ENCODE data around the gene KLK6. TPM values are rescaled to one million over a fixed set of nuclear protein-coding genes. Genes with fewer than 3 reads are reported as not detected.

The KLK6 gene
- total RNA-seq, 6 experiments from 2014 or later: not detected

DNA sequence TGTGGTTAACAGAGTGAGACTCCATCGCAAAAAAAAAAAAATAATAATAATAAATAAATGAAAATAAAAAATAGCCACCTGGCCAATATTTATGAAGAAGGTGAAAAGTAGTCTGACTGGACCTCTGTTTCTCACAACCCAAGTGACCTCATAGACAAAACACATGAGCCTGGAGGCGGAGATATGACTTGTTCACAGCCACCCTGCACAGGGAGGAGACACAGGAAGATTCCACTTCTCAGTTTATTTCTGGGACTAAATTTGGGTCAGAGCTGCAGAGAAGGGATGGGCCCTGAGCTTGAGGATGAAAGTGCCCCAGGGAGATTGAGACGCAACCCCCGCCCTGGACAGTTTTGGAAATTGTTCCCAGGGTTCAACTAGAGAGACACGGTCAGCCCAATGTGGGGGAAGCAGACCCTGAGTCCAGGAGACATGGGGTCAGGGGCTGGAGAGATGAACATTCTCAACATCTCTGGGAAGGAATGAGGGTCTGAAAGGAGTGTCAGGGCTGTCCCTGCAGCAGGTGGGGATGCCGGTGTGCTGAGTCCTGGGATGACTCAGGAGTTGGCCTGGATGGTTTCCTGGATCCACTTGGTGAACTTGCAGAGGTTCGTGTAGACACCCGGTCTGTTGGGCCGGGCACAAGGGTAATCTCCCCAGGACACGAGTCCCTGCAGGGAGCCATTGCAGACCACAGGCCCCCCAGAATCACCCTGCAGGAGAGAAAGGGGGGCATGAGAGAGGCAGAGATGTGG, 26.1 kb downstream of the KLK6 start:
- DNase-seq: no peak
- 42% methylated on average over 5 of the region's 10 CpGs for WGBS (ENCODE audit: insufficient coverage, low coverage, low lambda C conversion rate, missing lambda C conversion rate)
- Histone ChIP-seq H3K4me1 (no peaks in the 10 kb centered on the region), H3K27ac (no peak overlapping the region), H3K9me3 (no peaks in the 10 kb centered on the region), H3K36me3 (no peaks in the 10 kb centered on the region), H3K4me3 (no peak overlapping the region), H3K27me3 (no peaks in the 10 kb centered on the region)
- no peak for ATAC-seq
- intact Hi-C loops (cut with DNase I): no loop called here
- TF ChIP-seq CTCF (IDR thresholded peaks at IDR 0.05) (no peak), POLR2A (IDR thresholded peaks at IDR 0.05) (no peak)

GRCh38 chr19:50939596-50939995, 29.8 kb downstream of the KLK6 start:
- WGBS (ENCODE audit: insufficient coverage, low coverage, low lambda C conversion rate, missing lambda C conversion rate): 39% methylated on average over 2 of the region's 2 CpGs
- no peak for ATAC-seq
- Histone ChIP-seq H3K27ac (no peak overlapping the region), H3K4me3 (no peak overlapping the region), H3K36me3 (no peaks in the 10 kb centered on the region), H3K9me3 (no peaks in the 10 kb centered on the region), H3K27me3 (no peaks in the 10 kb centered on the region), H3K4me1 (no peaks in the 10 kb centered on the region)
- TF ChIP-seq CTCF (IDR thresholded peaks at IDR 0.05) (no peak), POLR2A (IDR thresholded peaks at IDR 0.05) (no peak)
- intact Hi-C loops (cut with DNase I): no loop called here
- DNase-seq: no peak

DNA sequence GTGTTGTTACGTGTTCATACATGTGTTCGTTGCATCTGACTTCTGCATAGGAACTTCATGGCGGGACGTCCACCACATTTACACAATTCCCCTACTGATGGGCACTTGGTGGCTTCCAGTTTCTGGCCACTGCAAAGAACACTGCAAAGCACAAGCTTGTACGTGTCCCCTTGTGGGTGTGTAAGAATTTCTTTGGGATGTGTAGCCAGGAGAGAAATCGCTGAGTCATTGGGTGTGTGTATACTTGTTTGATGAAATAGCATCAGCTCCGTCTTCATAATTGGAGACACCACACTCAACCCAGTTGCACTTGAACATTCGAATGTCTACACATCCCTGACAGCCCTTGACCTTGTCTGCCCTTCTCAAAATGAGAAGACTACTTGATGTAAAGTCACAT, 35.8 kb downstream of the KLK6 start:
- Histone ChIP-seq H3K4me1 (no peaks in the 10 kb centered on the region), H3K9me3 (no peaks in the 10 kb centered on the region), H3K36me3 (no peaks in the 10 kb centered on the region), H3K27ac (no peak overlapping the region), H3K4me3 (no peak overlapping the region), H3K27me3 (peaks cover 0 to 4% of the 10 kb centered on the region in 2 donors)
- DNase-seq (no peak), ATAC-seq (no peak)
- TF ChIP-seq POLR2A (IDR thresholded peaks at IDR 0.05) (no peak), CTCF (IDR thresholded peaks at IDR 0.05) (no peak)
- WGBS (ENCODE audit: insufficient coverage, low coverage, low lambda C conversion rate, missing lambda C conversion rate): 62% methylated on average over 8 of the region's 8 CpGs
- intact Hi-C loops (cut with DNase I): no loop called here

GRCh38 chr19:50932690-50933083, 36.7 kb downstream of the KLK6 start:
- 31% methylated on average over 4 of the region's 4 CpGs for WGBS (ENCODE audit: insufficient coverage, low coverage, low lambda C conversion rate, missing lambda C conversion rate)
- intact Hi-C loops (cut with DNase I): no loop called here
- H3K27me3 ChIP-seq: peaks cover 0 to 4% of the 10 kb centered on the region in 2 donors
- no peak for DNase-seq
- ATAC-seq: no peak
- H3K27ac ChIP-seq: no peak overlapping the region
- H3K4me3 ChIP-seq: no peak overlapping the region
- no peaks in the 10 kb centered on the region for H3K36me3 ChIP-seq
- TF ChIP-seq POLR2A (IDR thresholded peaks at IDR 0.05): no peak
- TF ChIP-seq CTCF (IDR thresholded peaks at IDR 0.05): no peak
- no peaks in the 10 kb centered on the region for H3K9me3 ChIP-seq
- no peaks in the 10 kb centered on the region for H3K4me1 ChIP-seq
